OCI-LY1 (cell line): ENCODE results near the gene LSP1.
"Not testable (repeated sequence)": the region's sequence is repeated elsewhere in the genome, so short reads cannot be mapped to it uniquely, and the experiment has no call there.

Experiments
- H2AFZ ChIP-seq: fragments of 200-600 bp; sonication (generic), shearing (Covaris generic); 2 replicates; pipeline ENCODE4 v1.6.0; 2014; ENCODE audit warnings: antibody characterized with exemption, mild to moderate bottlenecking, low read length
- H3F3A ChIP-seq: fragments of 200-600 bp; sonication (generic), shearing (Covaris generic); 2 replicates; pipeline ENCODE4 v1.6.0; 2014; ENCODE audit warnings: mild to moderate bottlenecking, antibody characterized with exemption, low read length, moderate library complexity; ENCODE audit not compliant: insufficient read depth
- H3K27ac ChIP-seq: fragments of 200-600 bp; sonication (generic); 2 replicates; pipeline ENCODE4 v1.5.1; 2014; ENCODE audit warnings: low read length, mixed run types, mild to moderate bottlenecking, low read depth; ENCODE audit not compliant: poor library complexity, severe bottlenecking
- H3K27me3 ChIP-seq: fragments of 200-600 bp; sonication (generic); 2 replicates; pipeline ENCODE4 v1.6.0; 2014; ENCODE audit warnings: antibody characterized with exemption, mild to moderate bottlenecking, low read length, moderate library complexity; ENCODE audit not compliant: insufficient read depth
- H3K36me3 ChIP-seq: fragments of 200-600 bp; sonication (generic); 2 replicates; pipeline ENCODE4 v1.6.1; 2014; ENCODE audit warnings: mild to moderate bottlenecking, antibody characterized with exemption, low read length, moderate library complexity, mixed read lengths; ENCODE audit not compliant: insufficient read depth
- H3K4me1 ChIP-seq: fragments of 200-600 bp; sonication (generic); 2 replicates; pipeline ENCODE4 v1.5.1; 2014; ENCODE audit warnings: mild to moderate bottlenecking, low read length, moderate library complexity; ENCODE audit not compliant: insufficient read depth, severe bottlenecking
- H3K4me2 ChIP-seq: fragments of 200-600 bp; sonication (generic), shearing (Covaris generic); 2 replicates; pipeline ENCODE4 v1.6.1; 2014; ENCODE audit warnings: low read length
- H3K4me3 ChIP-seq: fragments of 200-600 bp; sonication (generic); 2 replicates; pipeline ENCODE4 v1.5.1; 2014; ENCODE audit warnings: low read length, low read depth, mild to moderate bottlenecking, mixed read lengths; ENCODE audit not compliant: poor library complexity, severe bottlenecking
- H3K79me2 ChIP-seq: fragments of 200-600 bp; shearing (Covaris generic); 2 replicates; pipeline ENCODE4 v1.6.1; 2016; ENCODE audit warnings: mixed run types, low read length, mixed read lengths; ENCODE audit not compliant: insufficient read depth
- H3K9ac ChIP-seq: fragments of 200-600 bp; sonication (generic), shearing (Covaris generic); 2 replicates; pipeline ENCODE4 v1.6.1; 2014; ENCODE audit warnings: mild to moderate bottlenecking, low read length, mixed read lengths
- H3K9me2 ChIP-seq: fragments of 200-600 bp; sonication (generic), shearing (Covaris generic); 2 replicates; pipeline ENCODE4 v1.6.1; 2014; ENCODE audit warnings: low read depth, mild to moderate bottlenecking, low read length, mixed read lengths
- H3K9me3 ChIP-seq: fragments of 200-600 bp; shearing (Covaris generic); 2 replicates; pipeline ENCODE4 v1.6.1; 2014; ENCODE audit warnings: low read length, mixed read lengths
- H4K20me1 ChIP-seq: fragments of 200-600 bp; sonication (generic), shearing (Covaris generic); 2 replicates; pipeline ENCODE4 v1.6.0; 2016; ENCODE audit warnings: mild to moderate bottlenecking, low read length; ENCODE audit not compliant: insufficient read depth
- EZH2 ChIP-seq: fragments of 200-600 bp; sonication (generic), shearing (Covaris generic); IDR thresholded peaks from 2 replicates; pipeline ENCODE4 v1.8.0; 2017; ENCODE audit warnings: borderline replicate concordance, mixed run types, mild to moderate bottlenecking, antibody characterized with exemption, low read length, moderate library complexity, mixed read lengths
- TF ChIP-seq, protein P1 (sequence below): fragments of 200-600 bp; sonication (generic), shearing (Covaris generic); IDR thresholded peaks from 2 replicates; pipeline ENCODE4 v1.5.1; 2017; ENCODE audit warnings: mild to moderate bottlenecking, antibody characterized with exemption, low read length, moderate library complexity, mixed read lengths

Gene LSP1

DNA sequence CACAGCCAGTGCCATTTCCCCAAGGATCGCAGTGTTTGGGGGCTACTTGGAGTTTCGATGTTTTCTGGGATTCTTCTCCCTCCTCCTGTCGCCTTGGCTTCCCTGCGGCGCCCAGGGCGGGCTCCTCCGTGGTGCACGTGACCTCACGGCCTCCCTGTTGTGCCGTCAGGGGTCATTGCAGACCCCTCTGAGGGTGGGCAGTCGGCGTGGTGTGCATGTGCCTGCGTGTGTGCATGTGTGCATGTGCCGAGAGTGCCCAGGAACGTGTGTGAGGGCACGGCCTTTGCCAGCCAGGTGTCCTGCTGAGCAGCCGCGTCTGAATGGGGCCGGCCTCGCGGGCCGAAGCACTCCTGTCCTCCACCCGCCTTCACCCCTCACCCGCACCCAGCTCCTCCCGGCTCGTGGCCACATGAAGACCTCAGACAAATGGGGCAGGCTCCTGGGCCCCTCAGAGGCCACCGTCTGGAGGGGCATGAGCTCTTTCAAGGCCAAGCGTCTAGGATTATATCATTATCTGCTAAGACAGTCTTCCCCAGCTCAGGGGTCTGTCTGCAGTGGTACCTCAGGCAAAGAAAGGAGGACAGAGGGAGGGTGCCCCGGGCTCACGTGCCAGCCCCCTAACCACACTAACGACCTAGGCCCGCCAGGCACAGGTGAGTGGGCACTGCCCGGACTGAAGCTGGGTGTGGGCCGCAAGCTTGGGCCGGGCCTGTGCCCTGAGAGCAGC is 84.9 kb downstream of the LSP1 start:
- Histone ChIP-seq H3K4me3 (no peak overlapping the region), H3F3A (no peaks in the 10 kb centered on the region), H3K9ac (no peak overlapping the region), H4K20me1 (no peaks in the 10 kb centered on the region), H3K9me2 (no peaks in the 10 kb centered on the region), H3K36me3 (no peaks in the 10 kb centered on the region), H3K79me2 (no peaks in the 10 kb centered on the region), H3K4me2 (no peak overlapping the region), H3K4me1 (no peaks in the 10 kb centered on the region), H3K9me3 (no peaks in the 10 kb centered on the region), H2AFZ (no peak overlapping the region), H3K27me3 (no peaks in the 10 kb centered on the region), H3K27ac (no peak overlapping the region)
- TF ChIP-seq, protein P1, sequence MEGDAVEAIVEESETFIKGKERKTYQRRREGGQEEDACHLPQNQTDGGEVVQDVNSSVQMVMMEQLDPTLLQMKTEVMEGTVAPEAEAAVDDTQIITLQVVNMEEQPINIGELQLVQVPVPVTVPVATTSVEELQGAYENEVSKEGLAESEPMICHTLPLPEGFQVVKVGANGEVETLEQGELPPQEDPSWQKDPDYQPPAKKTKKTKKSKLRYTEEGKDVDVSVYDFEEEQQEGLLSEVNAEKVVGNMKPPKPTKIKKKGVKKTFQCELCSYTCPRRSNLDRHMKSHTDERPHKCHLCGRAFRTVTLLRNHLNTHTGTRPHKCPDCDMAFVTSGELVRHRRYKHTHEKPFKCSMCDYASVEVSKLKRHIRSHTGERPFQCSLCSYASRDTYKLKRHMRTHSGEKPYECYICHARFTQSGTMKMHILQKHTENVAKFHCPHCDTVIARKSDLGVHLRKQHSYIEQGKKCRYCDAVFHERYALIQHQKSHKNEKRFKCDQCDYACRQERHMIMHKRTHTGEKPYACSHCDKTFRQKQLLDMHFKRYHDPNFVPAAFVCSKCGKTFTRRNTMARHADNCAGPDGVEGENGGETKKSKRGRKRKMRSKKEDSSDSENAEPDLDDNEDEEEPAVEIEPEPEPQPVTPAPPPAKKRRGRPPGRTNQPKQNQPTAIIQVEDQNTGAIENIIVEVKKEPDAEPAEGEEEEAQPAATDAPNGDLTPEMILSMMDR, result no peak
- TF ChIP-seq EZH2, result no peak

DNA sequence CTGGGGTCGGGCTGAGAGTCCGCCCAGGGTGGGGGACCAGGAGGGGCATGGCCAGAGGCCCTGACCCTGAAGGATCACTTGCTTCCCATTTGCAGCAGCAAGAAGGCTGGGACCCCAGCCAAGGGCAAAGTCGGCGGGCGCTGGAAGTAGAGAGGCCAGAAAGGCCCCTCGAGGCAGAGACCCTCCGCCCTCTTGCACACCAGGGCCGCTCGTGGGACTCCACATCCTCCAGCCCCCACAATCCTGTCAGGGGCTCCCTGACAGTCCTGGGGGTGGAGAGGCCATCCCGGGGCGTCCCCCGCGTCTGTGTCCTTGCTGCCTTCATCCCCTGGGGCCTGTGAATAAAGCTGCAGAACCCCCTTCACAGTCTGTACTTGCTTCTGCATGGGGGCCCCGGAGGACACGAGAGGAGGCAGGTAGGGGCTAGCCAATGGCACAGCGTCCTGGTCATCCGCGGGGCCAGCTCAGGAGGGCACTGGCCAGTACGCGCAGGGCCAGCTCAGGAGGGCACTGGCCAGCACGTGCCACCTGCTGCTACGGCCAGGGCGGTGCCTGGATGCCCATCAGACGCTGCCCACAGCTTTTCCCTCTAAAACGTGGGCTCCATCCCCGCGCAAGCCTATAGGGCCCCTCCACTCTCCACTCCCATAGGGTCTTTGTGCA is 85.6 kb downstream of the LSP1 start:
- no peak overlapping the region for H2AFZ ChIP-seq
- H3K9me2 ChIP-seq, result no peaks in the 10 kb centered on the region
- H3K27ac ChIP-seq, result no peak overlapping the region
- H3K9me3 ChIP-seq, result no peaks in the 10 kb centered on the region
- no peak for TF ChIP-seq EZH2
- TF ChIP-seq, protein P1, result no peak
- H3K36me3 ChIP-seq, result no peaks in the 10 kb centered on the region
- H3K4me1 ChIP-seq, result no peaks in the 10 kb centered on the region
- H3F3A ChIP-seq, result no peaks in the 10 kb centered on the region
- H3K27me3 ChIP-seq, result no peaks in the 10 kb centered on the region
- no peak overlapping the region for H3K4me3 ChIP-seq
- H3K9ac ChIP-seq, result no peak overlapping the region
- H3K4me2 ChIP-seq, result no peak overlapping the region
- no peaks in the 10 kb centered on the region for H3K79me2 ChIP-seq
- no peaks in the 10 kb centered on the region for H4K20me1 ChIP-seq

DNA sequence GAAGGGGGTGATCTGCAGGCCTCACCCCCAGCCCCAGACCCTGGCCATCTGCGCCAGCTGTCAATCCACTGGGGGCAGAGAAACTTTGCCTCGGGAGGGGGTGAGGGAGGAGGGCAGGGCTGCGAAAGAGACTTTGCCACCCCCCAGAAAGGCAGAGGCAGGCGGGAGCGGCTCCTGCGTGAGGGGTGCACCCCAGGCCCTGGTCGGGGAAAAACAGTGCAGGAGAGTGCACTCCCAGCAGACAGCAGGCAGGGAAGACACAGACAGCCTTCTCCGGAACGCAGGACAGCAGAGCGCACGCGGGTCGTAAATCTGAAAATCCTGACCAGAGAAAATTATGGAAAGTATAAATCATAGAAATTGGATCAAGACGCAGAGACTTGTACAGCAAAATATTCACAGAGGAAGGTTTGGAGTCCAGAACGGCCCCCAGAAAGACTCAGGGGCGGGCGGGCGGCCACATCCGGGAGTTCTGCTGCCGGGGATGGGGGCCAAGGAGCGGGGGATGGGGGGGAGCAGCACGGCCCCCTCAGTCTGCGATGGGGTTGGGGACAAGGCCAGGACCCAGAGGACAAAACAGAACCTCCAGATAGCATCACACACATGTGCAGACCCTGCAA is 86.2 kb downstream of the LSP1 start:
- no peak overlapping the region for H3K4me2 ChIP-seq
- H3K27ac ChIP-seq, result no peak overlapping the region
- no peak overlapping the region for H3K9ac ChIP-seq
- H3K27me3 ChIP-seq, result no peaks in the 10 kb centered on the region
- no peak overlapping the region for H3K4me3 ChIP-seq
- H2AFZ ChIP-seq, result no peak overlapping the region
- TF ChIP-seq, protein P1, result no peak
- no peak for TF ChIP-seq EZH2
- H3K36me3 ChIP-seq, result no peaks in the 10 kb centered on the region
- no peaks in the 10 kb centered on the region for H4K20me1 ChIP-seq
- no peaks in the 10 kb centered on the region for H3F3A ChIP-seq
- no peaks in the 10 kb centered on the region for H3K9me2 ChIP-seq
- H3K4me1 ChIP-seq, result no peaks in the 10 kb centered on the region
- no peaks in the 10 kb centered on the region for H3K79me2 ChIP-seq
- no peaks in the 10 kb centered on the region for H3K9me3 ChIP-seq

DNA sequence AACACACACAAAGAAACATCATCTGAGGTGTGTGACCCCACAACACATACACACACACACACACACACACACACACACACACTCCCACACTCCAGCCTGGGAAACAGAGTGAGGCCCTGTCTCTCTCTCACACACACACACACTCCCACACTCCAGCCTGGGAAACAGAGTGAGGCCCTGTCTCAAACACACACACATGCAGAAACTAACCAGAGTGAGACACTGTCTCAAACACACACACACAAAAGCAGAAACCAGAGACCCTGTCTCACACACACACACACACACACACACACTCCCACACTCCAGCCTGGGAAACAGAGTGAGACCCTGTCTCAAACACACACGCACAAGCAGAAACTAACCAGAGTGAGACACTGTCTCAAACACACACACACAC is 86.9 kb downstream of the LSP1 start:
- H3K9ac ChIP-seq, H2AFZ ChIP-seq, H3K36me3 ChIP-seq, H3K4me2 ChIP-seq, H3K9me3 ChIP-seq, H3K79me2 ChIP-seq, H3K4me1 ChIP-seq, H3K27ac ChIP-seq, H4K20me1 ChIP-seq, H3K9me2 ChIP-seq, H3K27me3 ChIP-seq, H3F3A ChIP-seq, H3K4me3 ChIP-seq: not testable (repeated sequence)
